NOMO-1 treated with DMSO at 0.1 percent for 48 hours (cell line): Measurements from ENCODE around the gene BMPR1A.

ENCODE experiments used
- DNase-seq: peaks from one replicate; lab custom pipeline; 2025; ENCODE audit not compliant: unreplicated experiment; lab: John Stamatoyannopoulos, UW

The BMPR1A gene

DNA sequence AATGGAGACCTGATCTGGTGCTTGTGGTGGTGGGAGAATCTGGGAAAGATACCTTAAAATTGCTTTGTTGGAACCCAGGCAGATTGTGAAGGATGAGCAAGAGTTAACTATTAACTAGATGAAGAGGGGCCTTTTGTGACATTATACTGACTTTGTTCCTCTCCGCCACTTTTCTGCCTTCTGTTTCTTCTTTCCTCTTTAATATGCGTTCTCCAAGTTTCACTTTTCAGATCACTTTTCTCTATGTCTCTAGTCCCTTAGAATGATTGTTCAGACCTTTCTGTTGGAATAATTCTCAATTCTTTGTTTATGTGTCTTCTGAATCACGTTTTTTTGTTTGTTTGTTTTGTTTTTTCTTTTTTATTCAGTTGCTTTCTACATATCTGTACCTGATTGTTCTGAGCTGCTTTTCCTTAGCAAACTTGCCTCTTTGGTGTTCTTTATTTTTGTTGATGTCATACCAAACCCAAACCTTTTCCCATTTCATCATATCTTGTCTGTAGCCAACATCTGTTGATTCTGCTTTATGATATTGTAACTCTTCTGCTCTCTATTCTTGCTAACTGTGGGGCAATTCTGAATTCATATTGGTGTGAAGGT is 2.8 kb downstream of the BMPR1A start:
- DNase-seq = peak; percentile 64

DNA sequence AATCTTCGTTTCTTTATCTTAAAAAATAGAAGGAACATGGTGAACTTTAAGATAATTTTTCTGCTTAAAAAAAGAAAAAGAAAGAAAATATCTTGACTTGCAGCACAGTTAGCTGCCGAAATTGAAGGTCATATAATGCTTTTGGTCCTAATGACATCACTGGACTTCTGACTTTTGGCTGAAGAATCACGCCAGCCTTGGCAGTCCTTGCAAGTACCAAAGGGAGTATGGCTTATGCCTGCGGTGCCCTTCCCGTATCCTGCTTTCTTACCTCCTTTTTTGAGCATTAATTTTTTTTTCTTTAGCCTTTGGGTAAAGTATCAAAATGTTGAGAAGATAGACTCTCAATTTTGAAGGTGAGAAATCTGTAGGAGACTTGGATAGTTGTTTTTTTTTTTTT is 7.0 kb downstream of the BMPR1A start:
- DNase-seq = no peak

DNA sequence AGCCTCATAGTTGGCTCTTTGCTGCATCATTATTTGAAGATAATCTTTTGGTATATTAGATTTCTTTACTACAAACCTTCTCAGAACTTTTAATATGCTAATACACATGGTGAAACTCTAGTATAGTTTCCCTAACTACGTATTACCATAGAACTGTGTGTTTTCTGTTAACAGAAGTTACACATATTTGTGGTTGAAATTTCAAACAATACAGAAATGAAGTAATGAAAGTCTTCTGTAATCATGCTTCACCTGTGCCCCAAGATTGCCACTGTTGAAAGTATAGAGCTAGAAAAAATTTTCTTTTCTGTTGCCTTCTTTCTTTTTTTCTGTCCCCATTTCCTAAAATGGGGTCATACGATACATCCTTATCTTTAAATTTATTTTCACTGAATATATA is 9.1 kb downstream of the BMPR1A start:
- DNase-seq = no peak

DNA sequence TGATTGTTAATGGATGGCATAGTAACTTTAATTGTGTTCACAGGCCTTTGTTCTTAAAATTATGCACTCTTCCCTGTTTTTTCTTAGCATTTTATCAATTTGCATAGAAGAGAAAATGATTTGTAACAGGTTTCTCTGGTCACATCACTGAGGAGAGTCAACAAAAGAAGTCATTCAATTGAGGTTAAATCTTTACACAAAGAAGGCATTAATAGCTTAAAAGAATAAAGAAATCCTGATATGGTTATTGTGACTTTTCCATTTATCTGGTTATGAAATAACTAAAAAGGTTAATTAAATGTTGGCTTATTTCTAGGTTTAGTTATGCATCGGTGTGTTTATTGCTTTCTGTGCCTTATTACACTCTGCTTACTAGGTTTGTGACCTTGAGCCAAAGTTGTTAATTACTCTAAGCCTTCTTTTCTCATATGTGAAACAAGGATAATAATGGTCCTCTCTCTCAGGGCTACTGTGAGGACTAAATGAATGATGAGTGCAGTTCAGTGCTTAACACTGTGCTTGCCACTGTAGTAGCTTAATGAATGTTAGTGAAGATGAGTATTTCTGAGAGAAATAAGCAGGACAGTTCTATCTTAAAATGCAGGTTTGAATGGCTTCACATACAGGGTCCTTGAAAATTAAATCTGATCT is 12.1 kb downstream of the BMPR1A start:
- no peak for DNase-seq

DNA sequence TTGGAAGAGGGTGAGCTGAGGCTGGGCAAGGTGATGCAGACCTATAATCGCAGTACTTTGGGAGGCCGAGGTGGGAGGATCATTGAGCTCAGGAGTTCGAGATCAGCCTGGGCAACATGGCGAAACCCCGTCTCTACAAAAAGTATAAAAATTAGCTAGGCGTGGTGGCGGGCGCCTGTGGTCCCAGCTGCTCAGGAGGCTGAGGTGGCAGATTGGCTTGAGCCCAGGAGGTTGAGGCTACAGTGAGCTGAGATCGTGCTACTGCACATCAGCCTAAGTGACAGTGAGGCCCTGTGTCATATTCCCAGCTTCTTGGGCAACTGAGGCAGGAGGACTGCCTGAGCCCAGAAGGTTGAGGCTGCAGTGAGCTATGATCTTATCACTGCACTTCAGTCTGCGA is 13.6 kb downstream of the BMPR1A start:
- DNase-seq = no peak

DNA sequence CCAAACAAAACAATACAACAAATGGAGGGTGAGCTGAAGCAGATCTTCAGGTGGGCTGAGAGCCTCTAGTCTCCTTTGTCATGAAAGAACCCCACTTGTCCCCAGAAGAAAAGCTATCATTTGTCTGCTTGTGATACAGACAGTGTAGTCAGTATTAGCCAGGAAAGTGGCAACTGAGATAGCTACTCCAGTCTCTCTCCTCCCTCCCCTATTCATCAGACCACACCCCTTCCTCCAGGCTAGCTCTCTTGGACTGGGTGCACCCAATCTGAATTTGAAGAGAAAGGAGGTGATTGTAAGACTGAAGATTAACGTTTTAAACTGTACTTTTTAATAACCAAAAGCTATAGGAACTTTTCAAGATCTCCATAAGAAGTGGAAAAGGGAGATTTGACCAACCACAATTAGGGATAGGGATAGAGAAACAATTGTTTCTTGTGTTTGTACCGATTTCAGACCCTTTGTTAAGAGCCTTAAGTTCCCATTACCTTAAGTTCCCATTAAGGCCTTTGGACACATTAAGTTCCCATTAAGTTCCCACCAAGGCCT is 14.1 kb downstream of the BMPR1A start:
- DNase-seq = no peak

DNA sequence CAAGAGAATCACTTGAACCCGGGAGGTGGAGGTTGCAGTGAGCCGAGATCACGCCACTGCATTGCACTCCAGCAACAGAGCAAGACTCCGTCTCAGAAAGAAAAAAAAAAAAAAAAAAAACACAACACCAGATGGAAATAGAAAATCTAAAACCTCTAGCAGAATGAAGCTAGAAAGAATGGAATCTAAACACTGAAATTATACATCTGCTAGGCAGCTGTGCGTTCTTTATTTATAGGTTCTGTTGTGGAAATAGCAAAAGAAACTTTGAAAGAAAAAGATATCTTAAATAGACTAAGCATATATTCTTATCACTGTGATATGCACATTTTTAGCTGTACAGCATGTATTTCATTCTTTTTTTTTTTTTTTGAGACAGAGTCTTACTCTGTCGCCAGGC is 17.1 kb downstream of the BMPR1A start:
- no peak for DNase-seq

DNA sequence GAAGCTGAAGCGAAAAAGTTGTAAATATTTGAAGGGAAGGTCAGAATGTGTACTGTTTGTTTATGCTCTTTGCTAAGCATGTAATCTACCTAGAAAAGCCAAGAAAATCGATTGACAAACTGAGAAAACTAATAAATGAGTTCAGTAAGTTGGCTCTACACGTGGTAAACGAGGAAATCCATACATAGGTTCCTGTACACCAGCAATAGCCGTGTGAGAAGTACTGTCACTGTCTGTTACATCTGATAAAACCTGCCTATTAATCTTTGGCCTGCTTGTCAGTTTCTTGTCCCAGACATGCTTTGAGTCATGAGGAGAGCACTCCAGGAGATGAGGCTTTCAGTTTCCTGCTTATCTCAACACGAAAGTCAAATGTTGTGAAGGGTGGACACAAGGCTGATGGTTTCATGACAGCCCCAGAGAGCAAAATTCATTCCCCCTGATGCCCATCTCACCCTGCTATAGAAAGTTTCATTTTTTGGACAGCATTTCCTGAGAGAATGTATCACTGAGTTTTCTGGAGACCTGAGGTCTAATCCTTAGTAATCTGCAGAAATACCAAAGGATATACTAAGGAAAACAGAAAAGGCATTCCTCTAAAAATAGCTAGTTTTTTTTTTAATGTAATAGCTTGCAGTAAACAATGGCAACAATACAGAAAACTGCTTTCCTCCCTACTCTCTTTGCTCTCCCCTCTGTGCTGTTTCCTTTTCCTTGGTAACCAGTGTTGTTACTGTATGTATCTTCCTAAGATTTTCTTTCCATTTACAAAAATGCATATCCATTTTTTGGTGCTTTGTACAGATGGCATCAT is 18.8 kb downstream of the BMPR1A start:
- DNase-seq = no peak

DNA sequence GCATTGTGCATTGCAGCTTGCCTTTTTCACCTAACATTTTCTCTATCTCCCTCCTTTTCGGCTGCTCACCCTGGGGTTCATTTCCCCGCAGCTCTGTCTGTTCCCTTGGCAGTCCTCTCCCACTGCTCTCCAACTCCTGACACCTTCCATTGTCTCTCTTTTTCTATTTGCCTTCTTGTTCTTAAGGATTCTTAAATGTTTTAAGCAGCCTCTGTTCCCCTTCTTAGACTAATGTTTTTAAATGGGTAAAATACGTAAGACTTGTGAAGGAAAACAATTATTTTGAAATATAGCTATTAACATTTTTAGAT is 19.4 kb downstream of the BMPR1A start:
- DNase-seq = no peak

DNA sequence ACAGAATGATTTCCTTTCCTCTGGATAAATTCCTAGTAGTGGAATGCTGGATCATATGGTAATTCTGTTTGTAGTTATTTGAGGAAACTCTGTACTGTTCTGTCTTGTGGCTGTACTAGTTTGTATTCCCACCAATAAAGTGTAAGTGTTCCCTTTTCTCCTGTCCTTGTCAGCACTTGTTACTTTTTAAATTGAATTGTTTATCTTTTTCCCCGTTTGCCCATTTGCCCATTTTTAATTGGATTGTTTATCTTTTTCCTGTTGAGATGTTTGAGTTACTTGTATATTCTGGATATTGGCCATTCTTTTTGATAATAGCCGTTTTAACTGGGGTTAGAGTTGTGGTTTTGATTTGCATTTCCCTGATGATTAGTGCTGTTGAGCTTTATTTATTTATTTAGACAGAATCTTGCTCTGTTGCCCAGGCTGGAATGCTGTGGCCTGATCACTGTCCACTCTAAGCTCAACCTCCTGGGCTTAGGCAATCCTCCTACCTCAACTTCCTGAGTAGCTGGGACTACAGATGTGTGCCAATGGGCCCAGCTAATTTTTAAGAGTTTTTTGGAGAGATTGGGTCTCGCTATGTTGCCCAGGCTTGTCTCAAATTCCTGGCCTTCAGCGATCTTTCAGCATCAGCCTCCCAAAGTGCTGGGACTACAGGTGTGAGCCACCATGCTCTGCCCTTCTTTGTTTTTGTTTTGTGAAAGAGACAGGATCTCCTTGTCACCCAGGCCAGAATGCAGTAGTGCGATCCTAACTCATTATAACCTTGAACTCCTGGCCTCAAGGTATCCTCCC is 23.0 kb downstream of the BMPR1A start:
- no peak for DNase-seq

DNA sequence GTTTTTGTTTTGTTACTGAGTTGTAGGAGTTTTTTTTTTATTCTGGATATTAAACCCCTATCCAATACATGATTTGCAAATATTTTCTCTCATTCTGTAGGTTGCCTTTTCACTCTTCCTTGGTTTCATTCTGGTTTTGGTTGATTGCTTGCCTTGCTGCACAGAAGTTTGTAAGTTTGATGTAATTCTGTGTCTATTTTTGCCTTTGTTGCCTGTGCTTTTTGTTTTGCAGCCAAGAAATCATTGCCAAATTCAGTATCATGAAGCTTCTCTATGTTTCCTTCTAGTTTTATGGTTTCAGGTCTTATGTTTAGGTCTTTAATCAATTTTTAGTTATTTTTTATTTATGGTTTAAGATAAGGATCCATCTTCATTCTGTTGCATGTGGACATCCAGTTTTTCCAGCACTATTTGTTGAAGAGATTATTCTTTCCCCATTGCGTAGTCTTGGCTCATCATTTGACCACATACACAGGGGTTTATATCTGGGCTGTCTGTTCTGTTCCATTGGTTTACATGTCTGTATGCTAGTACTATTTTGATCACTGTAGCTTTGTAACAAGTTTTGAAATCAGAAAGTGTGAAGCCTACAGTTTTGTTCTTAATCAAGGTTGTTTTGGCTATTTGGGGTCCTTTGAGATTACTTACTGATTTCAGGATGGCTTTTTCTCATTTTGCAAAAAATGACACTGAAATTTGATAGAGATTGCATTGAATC is 26.4 kb downstream of the BMPR1A start:
- DNase-seq = no peak

DNA sequence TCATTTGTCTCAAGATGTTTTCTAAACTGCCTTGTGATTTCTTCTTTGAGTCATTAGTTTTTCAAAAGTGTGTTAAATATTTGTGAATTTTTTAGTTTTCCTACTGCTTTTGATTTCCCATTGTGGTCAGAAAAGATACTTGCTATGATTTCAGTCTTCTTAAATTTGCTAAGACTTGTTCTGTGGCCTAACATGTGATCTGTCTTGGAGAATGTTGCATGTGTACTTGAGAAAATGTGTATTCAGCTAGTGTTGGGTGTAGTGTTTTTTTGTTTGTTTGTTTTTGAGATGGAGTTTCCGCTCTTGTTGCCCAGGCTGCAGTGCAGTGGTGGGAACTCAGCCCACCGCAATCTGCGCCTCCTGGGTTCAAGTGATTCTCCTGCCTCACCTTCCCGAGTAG is 28.6 kb downstream of the BMPR1A start:
- no peak for DNase-seq

DNA sequence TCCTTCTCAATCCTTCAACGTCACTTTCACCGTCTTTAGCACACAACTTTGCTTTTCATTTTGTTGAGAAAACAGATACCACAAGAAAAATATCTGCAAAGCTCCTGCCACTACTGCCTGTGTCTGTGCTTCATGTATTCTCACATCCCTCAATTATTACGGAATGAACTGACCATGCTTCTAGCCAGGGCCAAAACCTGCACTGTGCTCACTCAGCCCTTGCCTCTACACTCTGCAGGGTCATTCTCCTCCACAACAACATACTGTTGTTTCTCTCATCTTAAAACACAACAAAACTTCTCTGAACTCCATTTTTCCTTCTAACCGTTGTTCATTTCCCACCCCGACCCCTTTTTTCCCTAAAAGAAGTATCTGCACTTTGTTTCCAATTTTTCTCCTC is 29.5 kb downstream of the BMPR1A start:
- DNase-seq = no peak

DNA sequence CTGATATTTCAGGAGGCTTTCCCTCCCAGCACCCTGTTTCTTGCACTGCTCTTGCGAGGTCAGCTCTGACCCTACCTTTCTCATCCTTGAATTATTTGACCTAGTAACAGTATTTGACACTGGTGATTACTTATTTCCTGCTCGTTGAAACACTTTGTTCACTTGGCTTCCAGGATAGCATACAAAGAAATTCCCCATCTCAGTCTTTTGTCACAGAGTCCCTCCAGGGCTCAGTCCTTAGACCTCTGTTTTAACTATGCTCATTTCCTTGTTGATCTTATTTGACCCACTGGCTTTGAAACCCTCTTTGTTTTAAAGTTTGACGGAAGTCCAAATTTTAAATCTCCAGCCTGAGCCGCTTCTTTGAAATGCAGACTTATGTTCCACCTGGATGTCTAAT is 29.9 kb downstream of the BMPR1A start:
- DNase-seq = no peak

DNA sequence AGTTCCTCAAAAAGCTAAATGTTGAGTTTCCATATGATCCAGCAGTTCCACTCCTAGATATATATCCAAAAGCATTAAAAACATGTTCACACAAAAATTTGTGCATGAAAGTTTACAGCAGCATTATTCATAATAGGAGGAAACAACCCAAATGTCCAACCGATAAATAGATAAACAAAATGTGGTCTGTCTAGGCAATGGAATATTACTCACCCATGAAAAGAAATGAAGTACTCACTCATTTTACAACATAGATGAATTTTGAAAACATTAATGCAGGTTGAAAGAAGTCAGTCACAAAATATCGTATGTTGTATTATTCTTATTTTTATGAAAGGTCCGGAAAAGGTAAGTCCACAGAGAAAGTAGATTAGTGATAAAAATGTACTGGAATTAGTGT is 34.0 kb downstream of the BMPR1A start:
- DNase-seq = no peak

DNA sequence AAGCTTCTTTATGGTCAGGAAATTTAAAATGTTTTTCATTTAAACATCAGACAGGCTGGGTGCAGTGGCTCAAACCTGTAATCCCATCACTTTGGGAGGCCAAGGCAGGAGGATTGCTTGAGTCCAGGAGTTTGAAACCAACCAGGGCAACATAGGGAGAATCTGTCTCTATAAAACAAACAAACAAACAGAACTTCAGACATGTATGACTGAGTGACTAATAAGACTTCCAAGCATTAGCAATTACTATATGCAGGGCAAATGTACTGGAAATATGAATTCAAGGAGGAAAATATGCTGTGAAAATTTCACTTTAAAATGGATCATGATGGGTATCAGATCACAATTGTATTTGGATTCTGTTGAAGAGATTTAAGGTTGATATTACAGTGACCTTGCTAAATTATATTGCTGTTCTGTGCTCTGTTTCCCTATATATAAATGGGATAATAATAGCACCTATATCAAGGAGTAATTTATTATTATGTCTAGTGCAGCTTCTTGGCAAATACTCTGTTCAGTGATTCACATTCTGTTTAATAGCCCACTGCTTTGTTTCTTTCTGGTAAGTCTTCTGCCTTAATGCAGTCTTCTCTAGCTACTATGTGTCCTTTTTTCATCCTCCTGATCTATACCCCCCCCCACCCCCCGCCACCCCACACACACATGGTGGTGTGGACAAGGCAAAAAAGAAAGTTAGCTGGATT is 36.2 kb downstream of the BMPR1A start:
- no peak for DNase-seq

DNA sequence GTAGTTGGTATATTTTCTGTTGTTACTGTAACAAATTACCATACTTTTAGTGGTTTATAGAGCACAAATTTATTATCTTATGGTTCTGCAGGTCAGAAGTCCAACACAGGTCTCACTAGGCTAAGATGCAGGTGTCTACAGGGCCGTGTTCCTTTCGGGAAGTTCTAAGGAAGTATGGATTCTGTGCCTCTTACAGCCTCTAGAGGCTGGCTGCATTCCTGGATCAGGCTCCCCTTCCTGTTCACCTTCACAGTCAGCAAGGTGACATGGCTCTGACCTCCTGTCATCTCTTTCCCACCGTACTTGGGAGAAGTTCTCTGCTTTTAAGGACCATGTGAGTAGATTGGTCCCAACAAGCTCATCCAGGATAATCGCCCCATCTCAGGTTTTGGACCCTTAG is 37.3 kb downstream of the BMPR1A start:
- no peak for DNase-seq

DNA sequence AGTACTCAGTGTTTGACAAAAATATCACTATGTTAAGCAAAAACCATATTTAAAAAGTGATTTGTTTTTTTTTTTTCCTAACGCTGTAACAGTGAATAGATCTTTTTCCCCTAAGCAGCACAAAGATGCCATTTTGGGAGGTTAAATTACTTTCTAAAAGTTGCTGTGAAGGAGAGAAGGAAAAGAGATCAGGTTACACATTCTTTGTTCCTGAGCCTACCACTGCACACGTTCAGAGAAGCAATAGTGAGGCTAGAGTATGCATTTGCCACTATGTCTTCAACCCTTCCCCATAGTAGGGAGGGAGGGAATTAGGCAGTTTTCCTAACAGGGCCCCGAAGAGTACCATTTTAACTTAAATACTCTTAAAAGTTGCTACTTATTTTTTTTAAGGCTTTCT is 38.9 kb downstream of the BMPR1A start:
- no peak for DNase-seq

DNA sequence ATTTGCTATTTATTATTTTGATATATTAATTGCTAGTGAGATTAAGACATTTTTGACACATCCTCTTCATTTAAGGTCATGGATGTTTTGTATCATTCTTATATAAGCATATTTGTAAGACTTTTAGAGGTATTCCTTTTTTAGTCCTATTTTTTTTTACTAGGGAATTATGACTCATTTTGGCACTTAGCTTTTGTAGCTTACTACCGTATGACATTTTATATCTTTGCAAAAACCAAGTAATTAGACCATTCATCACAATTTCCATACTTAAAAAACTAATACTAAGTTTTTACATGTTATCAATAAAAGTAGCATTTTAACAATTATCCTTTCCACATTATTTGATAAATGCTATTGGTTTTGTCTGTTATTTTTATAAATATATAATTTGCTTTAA is 41.6 kb downstream of the BMPR1A start:
- DNase-seq = no peak

DNA sequence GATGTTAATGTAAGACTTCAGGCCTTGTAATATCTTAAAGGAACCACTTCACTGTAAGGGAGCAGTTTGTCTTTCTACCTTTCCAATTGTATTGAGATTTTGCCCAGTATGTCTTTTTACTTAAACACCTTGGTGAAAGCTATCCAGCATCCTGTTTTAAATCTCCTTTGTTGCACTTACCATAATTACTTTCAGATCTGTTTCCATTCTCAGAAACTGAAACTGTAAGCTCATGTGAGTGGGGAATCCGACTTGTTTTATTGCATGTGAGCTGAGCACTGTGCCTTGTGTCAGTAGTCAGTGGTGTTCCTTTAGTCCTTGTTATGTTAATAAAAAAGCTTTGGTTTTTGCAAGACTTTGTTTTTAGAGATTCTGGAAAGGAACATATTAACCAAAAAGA is 42.2 kb downstream of the BMPR1A start:
- DNase-seq = peak; percentile 62
